Chondrocyte (in vitro differentiated cells): ENCODE data around the gene SERPIND1. TPM values are rescaled to one million over a fixed set of nuclear protein-coding genes. Genes with fewer than 3 reads are reported as not detected.
"Not testable (repeated sequence)": the region's sequence is repeated elsewhere in the genome, so short reads cannot be mapped to it uniquely, and the experiment has no call there.

Source experiments
- DNase-seq: peaks from one replicate; pipeline ENCODE4 v3.0.0; 2021; ENCODE audit warnings: mixed read lengths, low spot score
- H3K27ac Mint-ChIP-seq: one replicate; pipeline ENCODE4 v1.8.0; 2021; ENCODE audit warnings: mild to moderate bottlenecking, moderate library complexity, mixed read lengths; ENCODE audit not compliant: unreplicated experiment
- H3K27me3 Mint-ChIP-seq: 2 replicates; pipeline ENCODE4 v1.8.0; 2021; ENCODE audit warnings: low read depth, mixed read lengths
- H3K36me3 Mint-ChIP-seq: 2 replicates; pipeline ENCODE4 v1.8.0; 2021; ENCODE audit warnings: low read depth, mixed read lengths
- H3K4me1 Mint-ChIP-seq: 2 replicates; pipeline ENCODE4 v1.8.0; 2021; ENCODE audit warnings: low read depth, mild to moderate bottlenecking, mixed read lengths
- H3K4me3 Mint-ChIP-seq: one replicate; pipeline ENCODE4 v1.8.0; 2021; ENCODE audit warnings: mild to moderate bottlenecking, moderate library complexity, mixed read lengths; ENCODE audit not compliant: unreplicated experiment
- H3K9me3 Mint-ChIP-seq: 2 replicates; pipeline ENCODE4 v1.8.0; 2021; ENCODE audit warnings: low read depth, mixed read lengths
- CTCF ChIP-seq: fragments of 200-600 bp; sonication (generic); IDR thresholded peaks from 2 replicates; pipeline ENCODE4 v1.5.0; 2021; ENCODE audit warnings: antibody characterized with exemption, mild to moderate bottlenecking, moderate library complexity
- total RNA-seq: library from RNA; stranded (reverse); gene quantifications from 3 replicates; pipeline ENCODE4 v1.2.1, GENCODE V29; 2021

SERPIND1 gene
- total RNA-seq, 1 donor from 2014 or later = not detected

GRCh38 chr22:20815477-20816050 lies 41.7 kb downstream of the SERPIND1 start:
- H3K36me3 Mint-ChIP-seq = peaks cover 30% of the 10 kb centered on the region
- no peak for TF ChIP-seq CTCF
- DNase-seq = no peak

DNA sequence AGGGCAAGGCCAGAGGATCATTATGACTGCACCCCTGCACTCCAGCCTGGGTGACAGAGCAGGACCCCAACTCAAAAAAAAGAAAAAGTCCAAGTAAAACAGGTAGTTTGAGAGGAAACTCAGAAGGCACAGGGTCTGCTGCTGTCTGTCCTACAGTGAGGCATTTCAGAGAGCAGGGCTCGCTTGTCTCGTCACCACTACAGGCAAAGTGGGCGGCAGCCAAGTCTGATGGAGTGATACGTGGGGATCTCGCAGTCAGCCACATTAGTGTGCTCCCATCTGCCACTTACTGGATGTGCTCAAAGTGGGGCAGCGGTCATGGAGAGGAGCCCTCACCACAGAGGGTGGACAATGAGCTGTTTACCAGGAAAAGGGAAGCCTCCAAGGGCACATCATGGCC lies 42.6 kb downstream of the SERPIND1 start:
- DNase-seq = no peak
- no peak for TF ChIP-seq CTCF
- peaks cover 22% of the 10 kb centered on the region for H3K36me3 Mint-ChIP-seq
- no peak overlapping the region for H3K4me3 Mint-ChIP-seq
- H3K9me3 Mint-ChIP-seq = no peaks in the 10 kb centered on the region
- no peaks in the 10 kb centered on the region for H3K4me1 Mint-ChIP-seq
- H3K27me3 Mint-ChIP-seq = no peaks in the 10 kb centered on the region
- no peak overlapping the region for H3K27ac Mint-ChIP-seq

More at GRCh38 chr22:20815477-20816050, 41.7 kb downstream of the SERPIND1 start:
- Mint-ChIP-seq H3K9me3 (no peaks in the 10 kb centered on the region), H3K4me1 (no peaks in the 10 kb centered on the region), H3K4me3 (no peak overlapping the region), H3K27me3 (no peaks in the 10 kb centered on the region), H3K27ac (no peak overlapping the region)

DNA sequence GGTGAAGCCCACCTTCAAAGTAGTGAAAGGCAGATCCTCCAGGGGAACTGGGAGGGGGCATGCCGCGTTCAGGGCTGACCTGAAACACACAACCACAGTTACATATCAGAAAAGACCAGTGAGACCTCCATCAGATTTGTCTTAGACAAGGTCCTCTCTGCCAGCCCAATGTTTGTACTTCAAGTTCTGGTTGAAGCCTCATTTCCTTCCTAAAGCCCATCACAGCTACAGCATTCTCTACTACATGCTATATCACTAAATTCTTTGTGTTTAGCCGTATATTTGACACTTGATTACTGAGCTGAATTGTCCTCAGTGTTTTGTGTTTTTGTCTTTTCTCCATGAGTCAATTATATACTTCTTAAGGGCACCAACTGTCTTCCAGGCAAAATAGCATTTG lies 44.6 kb downstream of the SERPIND1 start:
- Mint-ChIP-seq H3K9me3 (no peaks in the 10 kb centered on the region), H3K27ac (no peak overlapping the region), H3K4me1 (no peaks in the 10 kb centered on the region), H3K36me3 (peaks cover 16% of the 10 kb centered on the region), H3K27me3 (no peaks in the 10 kb centered on the region), H3K4me3 (no peak overlapping the region)
- no peak for TF ChIP-seq CTCF
- DNase-seq = no peak

DNA sequence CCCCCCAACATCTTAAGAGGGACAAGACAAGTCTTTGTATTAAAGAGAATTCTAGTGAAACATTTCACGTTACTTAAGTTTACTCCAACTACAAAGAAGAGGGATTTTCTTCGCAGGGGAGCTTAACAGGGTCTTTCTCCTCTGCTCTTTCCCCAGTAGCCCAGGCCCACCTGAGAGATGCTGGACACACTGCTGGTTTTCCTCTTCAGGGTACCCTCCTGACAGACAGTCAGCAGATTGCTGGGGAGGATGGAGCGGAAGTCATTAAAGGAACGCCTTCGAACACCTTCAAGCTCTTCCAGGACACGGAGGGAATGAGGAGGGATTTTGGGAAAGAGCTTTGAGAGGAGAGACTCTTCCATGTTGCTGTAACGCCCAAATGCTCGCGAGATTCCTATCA lies 45.6 kb downstream of the SERPIND1 start:
- TF ChIP-seq CTCF = no peak

DNA sequence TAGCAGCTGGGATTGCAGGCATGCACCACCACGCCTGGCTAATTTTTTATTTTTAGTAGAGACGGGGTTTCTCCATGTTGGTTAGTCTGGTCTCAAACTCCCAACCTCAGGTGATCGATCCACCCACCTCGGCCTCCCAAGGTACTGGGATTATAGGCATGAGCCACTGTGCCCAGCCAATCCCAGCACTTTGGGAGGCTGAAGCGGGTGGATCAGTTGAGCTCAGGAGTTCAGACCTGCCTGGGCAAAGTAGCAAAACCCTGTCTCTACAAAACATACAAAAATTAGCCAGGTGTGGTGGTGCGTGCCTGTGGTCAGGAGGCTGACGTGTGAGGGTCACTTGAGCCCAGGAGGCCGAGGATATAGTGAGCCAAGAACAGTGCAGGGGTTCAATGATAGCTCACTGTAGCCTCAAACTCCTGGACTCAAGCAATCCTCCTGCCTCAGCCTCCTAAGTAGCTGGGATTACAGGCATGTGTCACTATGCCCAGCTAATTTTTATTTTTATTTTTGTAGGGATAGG lies 47.9 kb downstream of the SERPIND1 start:
- not testable (repeated sequence) for H3K27me3 Mint-ChIP-seq, DNase-seq, H3K4me1 Mint-ChIP-seq, H3K27ac Mint-ChIP-seq, H3K9me3 Mint-ChIP-seq, H3K4me3 Mint-ChIP-seq, H3K36me3 Mint-ChIP-seq

More for the DNA sequence above, 45.6 kb downstream of the SERPIND1 start:
- no peak overlapping the region for H3K4me3 Mint-ChIP-seq
- no peak overlapping the region for H3K27ac Mint-ChIP-seq
- no peak for DNase-seq
- H3K9me3 Mint-ChIP-seq = no peaks in the 10 kb centered on the region
- peaks cover 14% of the 10 kb centered on the region for H3K36me3 Mint-ChIP-seq
- no peaks in the 10 kb centered on the region for H3K4me1 Mint-ChIP-seq
- H3K27me3 Mint-ChIP-seq = no peaks in the 10 kb centered on the region

DNA sequence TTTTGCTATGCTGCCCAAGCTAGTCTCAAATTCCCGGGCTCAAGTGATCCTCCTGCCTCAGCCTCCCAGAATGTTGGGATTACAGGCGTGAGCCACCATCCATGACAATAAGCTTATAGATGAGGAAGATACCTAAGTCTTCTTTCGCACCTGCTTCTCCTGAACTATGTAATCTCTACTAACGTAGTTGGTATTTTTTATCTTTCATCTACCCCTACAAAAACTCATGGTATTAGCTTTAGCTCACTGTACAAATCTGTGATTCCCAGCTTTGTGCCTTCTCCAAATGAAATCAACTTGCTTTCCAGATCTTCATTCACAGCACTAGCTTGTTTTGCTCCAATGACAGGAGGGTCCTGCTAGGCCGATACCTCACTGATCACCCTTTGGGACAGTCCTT lies 48.3 kb downstream of the SERPIND1 start:
- H3K4me1 Mint-ChIP-seq = no peaks in the 10 kb centered on the region
- DNase-seq = no peak
- H3K36me3 Mint-ChIP-seq = peaks cover 5% of the 10 kb centered on the region
- no peaks in the 10 kb centered on the region for H3K27me3 Mint-ChIP-seq
- no peak for TF ChIP-seq CTCF
- H3K9me3 Mint-ChIP-seq = no peaks in the 10 kb centered on the region
- no peak overlapping the region for H3K4me3 Mint-ChIP-seq
- no peak overlapping the region for H3K27ac Mint-ChIP-seq
